HEK293T (cell line): Measurements from ENCODE around the gene ZBTB24.

Experiments used
- CTCF ChIA-PET: fragments of 350-600 bp; formaldehyde crosslinking; extraction: SDS; loops from one replicate; lab custom pipeline; 2021; ENCODE audit warnings: antibody characterized with exemption, inconsistent platforms; lab: Yijun Ruan, JAX
- POLR2A ChIA-PET: fragments of 350-600 bp; formaldehyde crosslinking; extraction: SDS; loops from one replicate; lab custom pipeline; 2020; ENCODE audit warnings: antibody characterized with exemption, inconsistent platforms; lab: Yijun Ruan, JAX
- DNase-seq: peaks from one replicate; pipeline ENCODE4 v3.0.0; 2012; ENCODE audit warnings: mixed read lengths; ENCODE audit errors: extremely low spot score
- ARNT ChIP-seq: fragments of 450-650 bp; IDR thresholded peaks from 2 replicates; pipeline ENCODE4 v1.6.1; 2017; ENCODE audit warnings: mild to moderate bottlenecking
- BHLHE40 ChIP-seq: fragments of 450-650 bp; IDR thresholded peaks from 2 replicates; pipeline ENCODE4 v1.6.1; 2016; ENCODE audit warnings: mild to moderate bottlenecking, moderate library complexity, borderline replicate concordance
- CTBP1 ChIP-seq: fragments of 450-650 bp; IDR thresholded peaks from 2 replicates; pipeline ENCODE4 v1.6.1; 2016; ENCODE audit warnings: borderline replicate concordance
- ELF4 ChIP-seq: fragments of 450-650 bp; IDR thresholded peaks from 2 replicates; pipeline ENCODE4 v1.6.1; 2017; ENCODE audit warnings: antibody characterized with exemption
- FOXA1 ChIP-seq: fragments of 450-650 bp; IDR thresholded peaks from 2 replicates; pipeline ENCODE4 v1.6.1; 2016; ENCODE audit warnings: mild to moderate bottlenecking
- FOXK2 ChIP-seq: fragments of 450-650 bp; IDR thresholded peaks from 2 replicates; pipeline ENCODE4 v1.6.1; 2016; ENCODE audit warnings: mild to moderate bottlenecking
- FOXM1 ChIP-seq: fragments of 450-650 bp; IDR thresholded peaks from 2 replicates; pipeline ENCODE4 v1.6.1; 2017; ENCODE audit warnings: mild to moderate bottlenecking, borderline replicate concordance
- HDGF ChIP-seq: fragments of 450-650 bp; IDR thresholded peaks from 2 replicates; pipeline ENCODE4 v1.6.1; 2017; ENCODE audit warnings: antibody characterized with exemption, borderline replicate concordance
- L3MBTL2 ChIP-seq: fragments of 450-650 bp; conservative IDR thresholded peaks from 2 replicates; pipeline ENCODE4 v1.6.1; 2016; ENCODE audit warnings: mild to moderate bottlenecking
- LEF1 ChIP-seq: fragments of 450-650 bp; IDR thresholded peaks from 2 replicates; pipeline ENCODE4 v1.6.1; 2017; ENCODE audit warnings: mild to moderate bottlenecking, borderline replicate concordance
- NFRKB ChIP-seq: fragments of 450-650 bp; IDR thresholded peaks from 2 replicates; pipeline ENCODE4 v1.6.1; 2016; ENCODE audit warnings: mild to moderate bottlenecking, moderate library complexity
- PKNOX1 ChIP-seq: fragments of 450-650 bp; IDR thresholded peaks from 2 replicates; pipeline ENCODE4 v1.6.1; 2016
- SP1 ChIP-seq: fragments of 450-650 bp; IDR thresholded peaks from 2 replicates; pipeline ENCODE4 v1.6.1; 2017
- SUZ12 ChIP-seq: fragments of 450-650 bp; IDR thresholded peaks from 2 replicates; pipeline ENCODE4 v1.6.1; 2016; ENCODE audit warnings: mild to moderate bottlenecking
- TARDBP ChIP-seq: fragments of 450-650 bp; IDR thresholded peaks from 2 replicates; pipeline ENCODE4 v1.6.1; 2016
- ZNF384 ChIP-seq: fragments of 450-650 bp; IDR thresholded peaks from 2 replicates; pipeline ENCODE4 v1.6.1; 2016

Gene ZBTB24

GRCh38 chr6:109510358-109510757 lies 27.3 kb upstream of the ZBTB24 start:
- CTCF ChIA-PET: no interaction called here
- TF ChIP-seq PKNOX1 (no peak), L3MBTL2 (no peak), HDGF (no peak), SUZ12 (no peak), FOXK2 (no peak), NFRKB (no peak), ELF4 (no peak), CTBP1 (no peak), ARNT (no peak), SP1 (no peak), TARDBP (no peak), FOXA1 (no peak), ZNF384 (no peak), FOXM1 (no peak), LEF1 (no peak), BHLHE40 (no peak)
- no peak for DNase-seq
- POLR2A ChIA-PET: no interaction called here

- ChIA-PET CTCF (no interaction called here), POLR2A (no interaction called here)
- no peak for TF ChIP-seq L3MBTL2
- TF ChIP-seq CTBP1: no peak
- TF ChIP-seq BHLHE40: no peak
- TF ChIP-seq FOXM1: no peak
- TF ChIP-seq FOXK2: no peak
- TF ChIP-seq TARDBP: no peak
- TF ChIP-seq NFRKB: no peak
- no peak for TF ChIP-seq HDGF
- no peak for TF ChIP-seq SUZ12
- no peak for TF ChIP-seq PKNOX1
- no peak for TF ChIP-seq SP1
- TF ChIP-seq ZNF384: no peak
- TF ChIP-seq LEF1: no peak
- TF ChIP-seq ELF4: no peak
- no peak for TF ChIP-seq FOXA1
- no peak for DNase-seq
Measured at GRCh38 chr6:109508166-109508860, 25.3 kb upstream of the ZBTB24 start.

GRCh38 chr6:109507490-109508072 lies 24.6 kb upstream of the ZBTB24 start:
- CTCF ChIA-PET: interaction anchor here (0.6 kb wide), 1 partner anchor 22 kb away, joined by 3 read pairs; no protein-coding TSS in a partner anchor
- TF ChIP-seq L3MBTL2 (no peak), LEF1 (no peak), CTBP1 (no peak), FOXA1 (no peak), PKNOX1 (no peak), BHLHE40 (no peak), SUZ12 (no peak), FOXK2 (no peak), HDGF (no peak), ELF4 (no peak)
- DNase-seq: no peak
- POLR2A ChIA-PET: no interaction called here

- POLR2A ChIA-PET: no interaction called here
- CTCF ChIA-PET: no interaction called here
- no peak for TF ChIP-seq SUZ12
- no peak for TF ChIP-seq SP1
- no peak for TF ChIP-seq FOXA1
- no peak for TF ChIP-seq ELF4
- TF ChIP-seq CTBP1: no peak
- TF ChIP-seq FOXK2: no peak
- TF ChIP-seq NFRKB: no peak
- no peak for TF ChIP-seq HDGF
- TF ChIP-seq L3MBTL2: no peak
- TF ChIP-seq ARNT: no peak
- no peak for TF ChIP-seq ZNF384
- no peak for TF ChIP-seq BHLHE40
- no peak for TF ChIP-seq TARDBP
- no peak for TF ChIP-seq PKNOX1
- TF ChIP-seq FOXM1: no peak
- no peak for TF ChIP-seq LEF1
Measured at GRCh38 chr6:109506841-109507240, 23.8 kb upstream of the ZBTB24 start.

GRCh38 chr6:109506314-109506713 lies 23.3 kb upstream of the ZBTB24 start:
- CTCF ChIA-PET: no interaction called here

More at GRCh38 chr6:109506841-109507240, 23.8 kb upstream of the ZBTB24 start:
- no peak for DNase-seq

More at GRCh38 chr6:109506314-109506713, 23.3 kb upstream of the ZBTB24 start:
- POLR2A ChIA-PET: no interaction called here
- no peak for DNase-seq
- TF ChIP-seq FOXM1: no peak
- no peak for TF ChIP-seq ELF4
- TF ChIP-seq PKNOX1: no peak
- no peak for TF ChIP-seq CTBP1
- TF ChIP-seq HDGF: no peak
- no peak for TF ChIP-seq NFRKB
- no peak for TF ChIP-seq SUZ12
- TF ChIP-seq L3MBTL2: no peak
- TF ChIP-seq ZNF384: no peak
- no peak for TF ChIP-seq FOXA1
- no peak for TF ChIP-seq TARDBP
- no peak for TF ChIP-seq SP1
- no peak for TF ChIP-seq FOXK2
- no peak for TF ChIP-seq BHLHE40
